Activated CD4-positive, alpha-beta T cell treated with anti-CD3 and anti-CD28 coated beads for 4 hours (primary cell): ENCODE data around the gene TOR2A.
"Not testable (repeated sequence)": the region's sequence is repeated elsewhere in the genome, so short reads cannot be mapped to it uniquely, and the experiment has no call there.

Experiments used
- DNase-seq, 2 donors: peaks; one replicate each; pipeline ENCODE4 v3.0.0-alpha.2; 2020

TOR2A gene

DNA sequence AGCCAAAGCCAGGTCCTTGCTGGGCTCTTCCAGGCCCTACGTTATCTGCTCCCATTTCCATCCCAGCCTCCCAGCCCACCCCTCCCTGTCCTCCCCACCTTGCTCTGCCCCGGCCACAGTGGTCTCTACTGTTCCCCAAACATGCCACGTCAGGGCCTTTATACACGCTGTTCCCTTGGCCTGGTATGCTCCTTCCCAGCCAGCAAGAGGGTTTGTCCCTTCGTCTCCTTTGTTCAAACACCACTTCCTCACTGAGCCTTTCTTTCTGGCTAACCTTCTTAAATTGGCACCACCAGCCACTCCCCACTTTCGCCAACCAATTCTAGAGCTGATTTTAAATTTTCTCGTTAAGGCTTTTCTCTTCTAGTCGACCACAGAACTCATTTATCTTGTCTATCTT lies 33.6 kb upstream of the TOR2A start:
- DNase-seq = no peak

DNA sequence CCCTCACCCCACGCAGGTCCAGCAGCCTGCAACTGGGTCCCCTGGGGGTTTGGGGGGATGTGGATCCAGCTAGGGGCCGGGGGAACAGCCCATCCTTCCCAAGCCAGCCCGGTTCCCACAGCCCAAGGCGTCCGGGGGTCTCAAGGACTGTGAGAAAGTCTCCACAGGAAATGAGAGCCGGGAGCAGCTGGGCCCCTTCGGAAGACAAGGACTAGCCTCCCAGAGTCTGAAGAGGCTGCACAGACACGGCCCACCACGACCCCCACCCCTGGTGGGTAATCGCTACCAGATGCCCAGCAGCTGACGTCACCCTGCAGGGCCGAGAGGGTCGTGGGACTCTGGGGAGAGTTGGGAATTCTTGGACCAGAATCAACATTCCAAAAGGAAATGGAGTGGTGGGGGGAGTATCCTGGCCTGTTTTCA lies 32.8 kb upstream of the TOR2A start:
- DNase-seq = no peak

DNA sequence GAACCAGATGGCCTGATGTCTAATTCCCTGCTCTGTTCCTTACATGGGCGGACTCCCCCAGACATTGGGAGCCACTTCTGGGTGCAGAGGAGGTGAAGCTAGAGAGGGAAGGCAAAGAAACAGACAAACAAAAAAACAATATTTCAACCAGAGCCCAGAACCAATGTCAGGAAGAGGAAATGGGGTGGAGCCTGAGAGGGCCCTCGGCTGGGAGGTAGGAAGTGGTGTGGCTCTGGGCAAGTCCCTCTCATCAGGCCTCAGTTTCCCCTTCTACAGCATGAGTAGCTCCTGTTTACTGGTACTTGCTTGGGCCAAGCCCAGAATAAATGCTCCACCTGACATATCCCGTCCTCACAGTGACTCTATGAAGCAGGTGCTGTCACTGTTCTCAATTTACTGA lies 32.3 kb upstream of the TOR2A start:
- no peak for DNase-seq

DNA sequence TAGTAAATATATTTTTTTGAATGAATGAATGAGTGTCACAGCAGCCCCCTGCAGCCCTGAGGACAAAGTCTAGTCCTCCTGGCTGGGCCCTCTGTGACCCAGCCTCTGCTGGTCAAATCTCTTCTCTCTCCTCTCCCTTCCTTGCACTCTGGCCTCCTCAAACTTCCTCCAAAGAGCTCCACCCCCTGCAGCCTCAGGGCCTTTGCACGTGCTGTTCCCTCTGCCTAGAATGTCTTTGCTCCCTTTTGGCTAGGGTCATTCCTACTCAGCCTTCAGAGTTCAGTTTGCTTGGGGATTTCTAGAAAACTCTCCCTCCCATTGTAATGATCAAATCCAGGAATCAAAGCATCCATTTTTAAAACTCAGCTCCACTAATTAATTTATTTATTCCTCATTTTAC lies 30.3 kb upstream of the TOR2A start:
- no peak for DNase-seq

DNA sequence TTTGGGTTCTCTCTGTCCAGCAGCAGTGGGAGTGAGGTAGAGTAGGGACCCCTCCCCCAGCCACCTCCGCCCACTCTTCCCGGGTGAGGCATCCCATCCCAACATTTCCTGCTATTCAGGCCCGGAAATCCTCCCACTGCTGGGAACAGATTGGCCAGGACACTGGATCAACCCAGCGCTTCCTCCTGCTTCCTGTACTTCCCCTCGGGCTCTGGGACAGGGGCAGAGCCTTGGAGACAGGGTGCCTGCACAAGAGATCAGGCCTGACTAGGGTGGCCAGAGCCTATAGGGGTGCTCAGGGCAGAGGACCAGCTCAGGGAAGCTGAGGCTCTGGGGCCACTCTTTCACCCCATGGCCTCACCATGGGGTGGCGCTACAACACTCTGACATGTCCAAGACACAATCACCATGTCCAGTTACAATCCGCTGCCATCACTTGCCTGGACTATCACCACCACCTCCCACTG lies 28.9 kb upstream of the TOR2A start:
- DNase-seq = no peak

DNA sequence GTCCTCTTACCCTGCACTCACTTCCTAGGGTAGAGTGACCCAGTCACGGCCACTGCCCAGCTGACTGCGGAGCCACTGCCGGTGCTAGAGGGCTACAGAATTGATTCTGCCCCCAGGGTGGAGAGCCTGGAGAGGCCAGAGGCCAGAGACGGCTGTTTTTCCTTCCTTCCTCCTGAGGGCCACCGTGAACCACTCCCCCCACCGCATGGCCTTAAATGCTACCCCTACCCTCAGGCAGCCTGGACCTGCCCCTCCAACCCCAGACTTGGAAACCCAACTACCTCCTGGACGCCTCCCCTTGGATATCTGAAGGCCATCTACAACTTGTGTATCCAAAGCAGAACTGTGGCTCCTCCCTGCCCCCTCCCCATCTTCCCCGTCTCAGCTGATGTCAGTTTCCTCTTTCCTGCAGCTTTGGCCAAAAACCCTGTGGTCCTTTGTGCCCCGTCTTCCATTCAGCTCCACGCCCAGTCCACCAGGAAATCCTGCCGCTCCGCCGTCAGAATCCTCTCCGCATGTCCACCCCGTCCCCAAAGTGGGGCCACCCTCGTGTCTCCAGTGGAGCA lies 27.1 kb upstream of the TOR2A start:
- DNase-seq = no peak

DNA sequence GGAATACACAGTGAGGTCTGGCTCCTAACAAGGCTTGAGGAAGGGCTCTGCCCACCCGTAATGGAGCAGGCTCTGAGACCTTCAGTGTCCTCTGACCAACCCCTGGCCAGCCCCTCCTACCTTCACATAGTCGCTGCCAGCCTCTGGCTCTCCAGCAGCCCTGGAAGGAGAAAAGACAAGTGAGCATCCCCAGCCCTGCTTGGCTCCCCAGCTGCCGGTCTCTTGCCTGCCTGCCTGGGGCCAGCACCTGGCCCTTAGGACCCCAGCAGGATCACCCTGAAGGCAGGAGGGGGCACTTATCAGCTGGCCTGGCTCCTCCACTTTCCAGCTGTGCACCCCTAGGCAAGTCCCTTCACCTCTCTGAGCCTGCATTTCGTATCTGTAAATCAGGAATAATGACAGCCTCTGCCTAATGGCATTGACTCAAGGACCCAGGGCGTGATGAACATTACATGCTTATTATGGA lies 26.4 kb upstream of the TOR2A start:
- DNase-seq = no peak

DNA sequence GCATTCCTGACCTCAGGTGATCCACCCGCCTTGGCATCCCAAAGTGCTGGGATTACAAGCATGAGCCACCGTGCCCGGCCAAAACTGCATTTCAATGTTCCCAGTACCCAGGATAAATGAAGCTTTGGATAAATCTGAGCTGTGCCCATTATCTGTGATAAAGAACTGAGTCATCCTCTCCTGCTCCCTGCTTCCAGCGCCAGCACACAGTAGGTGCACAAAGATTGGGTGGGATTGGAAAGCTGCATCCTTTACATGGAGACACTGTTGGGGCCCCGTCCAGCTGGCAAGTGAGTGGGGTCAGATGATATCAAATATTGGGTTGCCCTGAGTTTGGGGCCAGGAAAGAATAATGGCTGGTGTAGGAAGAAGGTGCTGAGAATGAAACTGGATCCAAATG lies 26.0 kb upstream of the TOR2A start:
- no peak for DNase-seq

DNA sequence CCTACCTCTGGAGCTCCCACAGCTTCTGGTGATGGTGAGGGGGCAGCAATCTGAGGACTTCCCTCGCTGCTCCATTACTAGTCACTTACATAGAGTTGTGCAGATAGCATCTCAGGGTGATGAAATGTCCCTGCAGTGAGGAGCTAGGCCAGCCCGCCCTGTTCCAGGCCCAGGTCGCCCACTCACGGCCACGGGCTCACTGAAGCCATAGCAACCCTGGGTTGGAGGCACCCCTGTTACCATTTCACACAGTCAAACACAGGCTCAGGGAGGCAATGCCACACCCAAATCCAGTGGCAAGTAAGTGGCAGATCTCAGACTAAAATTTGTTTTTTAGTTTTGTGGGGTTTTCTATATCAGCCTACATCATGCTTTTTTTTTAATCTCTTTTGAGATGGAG lies 23.7 kb upstream of the TOR2A start:
- DNase-seq = no peak

DNA sequence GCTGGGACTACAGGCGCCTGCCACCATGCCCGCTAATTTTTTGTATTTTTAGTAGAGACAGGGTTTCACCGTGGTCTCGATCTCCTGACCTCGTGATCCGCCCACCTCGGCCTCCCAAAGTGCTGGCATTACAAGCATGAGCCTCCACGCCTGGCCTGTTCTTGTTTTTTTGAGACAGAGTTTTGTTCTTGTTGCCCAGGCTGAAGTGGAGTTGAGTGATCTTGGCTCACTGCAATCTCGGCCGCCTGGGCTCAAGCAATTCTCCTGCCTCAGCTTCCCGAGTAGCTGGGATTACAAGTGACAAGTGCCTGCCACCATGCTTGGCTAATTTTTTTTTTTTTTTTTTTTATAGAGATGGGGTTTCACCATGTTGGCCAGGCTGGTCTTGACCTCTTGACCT lies 21.7 kb upstream of the TOR2A start:
- not testable (repeated sequence) for DNase-seq

DNA sequence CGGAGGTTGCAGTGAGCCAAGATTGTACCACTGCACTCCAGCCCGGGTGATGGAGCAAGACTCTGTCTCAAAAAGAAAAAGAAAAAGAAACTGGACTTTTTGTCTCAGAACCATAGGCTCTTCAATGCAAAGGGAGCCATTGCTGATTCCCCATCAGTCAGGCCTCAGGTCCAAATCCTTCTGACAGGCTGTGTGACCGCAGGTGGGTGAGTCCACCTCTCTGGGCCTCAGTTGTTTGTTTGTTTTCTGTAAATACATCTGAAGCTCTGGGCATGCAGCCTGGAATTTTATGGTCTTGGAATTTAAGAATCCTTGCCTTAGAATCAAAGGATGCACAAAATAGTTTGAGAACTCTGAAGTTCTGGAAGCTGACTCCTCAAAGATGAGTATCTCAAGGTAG lies 21.1 kb upstream of the TOR2A start:
- DNase-seq = no peak

DNA sequence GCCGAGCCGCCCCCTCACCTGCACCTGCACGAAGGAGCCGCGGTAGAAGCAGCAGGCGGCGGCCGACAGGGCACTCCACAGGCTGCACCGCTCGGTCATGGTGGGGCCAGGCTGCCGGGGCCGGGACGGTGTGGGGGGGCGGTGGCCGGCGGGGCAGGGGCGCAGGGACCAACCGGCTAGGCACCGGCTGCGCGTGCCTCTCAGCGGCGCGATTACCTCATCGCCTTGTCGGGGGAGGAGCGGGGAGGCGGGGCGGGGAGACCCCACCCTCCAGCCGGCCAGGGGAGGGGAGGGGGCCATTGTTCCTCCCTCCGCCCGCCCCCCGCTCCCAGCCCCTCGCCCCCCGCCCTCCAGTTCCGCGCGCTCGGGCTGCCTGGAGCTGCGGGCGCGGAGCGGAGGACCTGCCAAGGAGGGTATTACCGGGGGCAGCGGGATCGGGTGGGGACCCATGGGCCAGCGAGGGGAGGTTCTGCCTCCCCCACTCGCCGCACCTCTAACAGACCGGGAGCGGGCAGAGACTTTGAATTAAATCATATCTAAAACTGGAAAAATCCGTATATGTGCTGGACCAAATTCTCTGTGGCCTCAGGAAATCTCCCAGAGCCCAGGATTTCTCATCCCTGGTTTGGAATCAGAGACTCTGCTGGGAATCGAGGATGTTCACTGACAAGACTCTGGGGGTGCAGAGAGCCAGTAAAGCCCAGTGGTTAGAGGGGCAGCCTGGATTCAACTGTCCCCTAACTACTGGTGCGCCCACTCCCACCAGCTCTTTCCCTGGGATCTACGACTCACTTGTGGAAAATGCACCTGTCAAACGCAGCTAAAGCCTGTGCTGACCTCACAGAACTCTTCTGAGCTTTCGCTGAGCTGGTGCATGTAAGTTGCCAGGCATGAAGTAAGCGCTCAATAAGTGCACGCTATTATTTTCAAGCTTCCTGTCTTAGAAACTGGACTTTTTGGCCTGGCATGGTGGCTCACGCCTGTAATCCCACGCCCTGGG lies 20.3 kb upstream of the TOR2A start:
- no peak for DNase-seq

DNA sequence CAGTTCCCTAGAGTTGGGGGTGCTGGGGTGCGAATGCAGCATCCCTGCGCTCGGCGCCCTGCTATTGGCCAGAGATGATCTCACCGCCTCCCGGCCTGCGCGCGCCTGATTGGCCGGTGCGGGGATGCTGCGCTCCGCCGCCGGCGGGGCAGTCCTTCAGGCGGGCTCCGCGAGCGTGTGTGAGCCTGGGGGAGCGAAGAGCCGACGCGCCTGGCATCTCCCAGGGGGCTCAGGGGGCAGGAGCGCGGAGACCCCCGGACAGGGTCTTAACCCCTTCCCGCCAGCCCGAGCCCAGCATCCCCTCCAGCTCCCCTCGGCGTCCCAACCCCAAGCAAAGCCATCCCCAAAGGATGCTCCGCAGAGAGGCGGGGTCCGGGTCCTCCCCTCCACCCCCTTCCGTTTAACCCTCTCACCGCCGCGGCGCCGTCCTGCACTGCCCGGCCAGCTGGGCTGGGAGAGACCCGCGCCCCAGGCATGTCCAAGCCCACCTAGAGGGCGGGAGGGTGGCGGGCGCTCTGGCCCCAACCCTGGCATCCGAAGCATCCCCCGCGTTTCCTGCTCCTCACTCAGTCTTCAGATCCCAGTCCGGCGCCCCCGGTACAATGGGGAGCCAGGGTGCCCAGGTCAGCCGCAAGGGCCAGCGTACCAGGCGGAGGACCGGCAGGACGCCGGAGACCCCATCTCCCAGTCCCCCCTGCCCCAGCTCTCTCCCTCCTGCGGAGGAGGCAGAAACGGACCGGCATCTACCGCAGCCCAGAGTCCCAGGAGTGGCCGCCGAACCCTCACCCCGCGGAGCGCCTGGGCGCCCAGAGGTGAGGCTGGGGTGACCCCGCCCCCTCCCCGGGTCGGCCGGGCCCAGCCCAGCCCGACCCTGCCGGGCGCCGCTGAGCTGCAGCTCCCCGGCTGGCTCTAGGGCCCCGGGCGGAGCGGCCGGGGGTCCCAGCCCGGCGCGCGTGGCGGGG lies 19.3 kb upstream of the TOR2A start:
- no peak for DNase-seq

DNA sequence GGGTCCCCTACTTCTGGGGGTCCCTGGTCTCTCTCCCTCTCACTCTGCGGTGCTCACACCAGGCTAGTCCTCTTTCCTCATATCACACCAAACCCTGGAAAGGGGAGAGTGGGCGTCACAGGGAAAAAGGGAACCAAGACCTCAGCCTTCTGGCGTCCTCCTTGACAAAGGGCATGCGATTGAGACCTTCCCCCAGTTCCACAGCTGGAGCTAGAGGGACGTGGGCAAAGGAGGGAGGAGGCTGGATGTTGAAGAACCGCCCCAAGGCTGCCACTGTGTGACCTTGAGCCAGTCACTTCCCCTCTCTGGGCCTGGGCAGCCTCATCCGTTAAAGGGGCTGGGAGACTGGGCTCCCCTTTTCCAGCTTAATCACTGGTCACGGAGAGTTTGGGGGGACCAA lies 18.5 kb upstream of the TOR2A start:
- DNase-seq = no peak

DNA sequence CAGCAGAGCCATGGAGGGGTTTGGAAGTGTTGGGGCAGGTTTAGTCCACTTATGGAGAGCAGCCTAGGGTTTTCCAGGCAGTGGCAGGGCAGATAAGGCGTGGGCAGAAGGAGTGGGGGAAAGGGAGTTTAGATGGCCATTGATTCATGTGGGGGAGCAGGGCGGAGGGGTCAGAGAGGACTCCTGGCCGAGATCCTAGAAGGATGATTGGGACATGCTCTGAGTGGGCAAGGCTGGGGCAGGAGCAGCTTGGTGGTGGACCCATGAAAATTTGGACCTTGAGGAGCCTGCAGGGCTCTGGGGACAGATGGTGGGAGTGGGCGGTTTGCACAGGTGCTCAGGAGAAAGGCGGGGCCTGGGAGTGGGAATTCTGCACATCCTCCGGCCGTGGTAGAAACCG lies 18.1 kb upstream of the TOR2A start:
- DNase-seq = no peak

DNA sequence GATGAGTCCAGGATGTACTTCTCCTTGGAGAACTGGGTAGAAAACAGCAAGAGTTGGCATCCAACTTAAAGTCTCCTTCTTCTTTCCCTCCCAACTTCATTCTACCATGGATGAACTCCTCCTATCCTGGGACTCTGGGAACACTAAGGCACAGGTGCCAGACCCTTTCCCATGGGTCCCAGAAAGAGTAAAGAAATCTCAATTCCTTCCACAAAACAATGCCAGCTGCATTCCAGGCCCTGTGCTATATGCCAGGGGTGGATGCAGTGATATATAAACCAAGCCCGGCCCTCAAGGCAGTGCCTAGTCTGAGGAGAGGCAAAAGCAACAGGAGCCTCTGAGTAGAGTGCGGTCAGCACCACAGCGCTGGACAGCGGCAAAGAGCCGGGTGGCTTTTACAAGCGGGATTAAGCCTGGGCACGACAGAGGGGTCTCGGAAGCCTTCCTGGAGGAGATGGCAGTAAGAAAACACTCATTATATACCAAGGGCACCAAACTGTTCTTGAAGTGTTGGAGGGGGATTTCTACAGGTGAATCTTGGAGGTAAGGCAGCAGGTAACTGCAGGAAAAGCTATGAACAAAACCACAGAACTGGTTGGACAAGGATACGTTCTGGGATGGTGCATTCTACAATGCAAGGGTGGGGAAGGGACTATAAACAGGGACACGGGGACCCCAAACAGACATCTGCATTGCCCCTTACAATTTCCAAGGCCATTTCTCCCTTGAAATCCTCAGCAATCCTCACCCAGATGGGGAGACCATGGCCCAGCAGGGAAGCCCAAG lies 16.4 kb upstream of the TOR2A start:
- DNase-seq = no peak

DNA sequence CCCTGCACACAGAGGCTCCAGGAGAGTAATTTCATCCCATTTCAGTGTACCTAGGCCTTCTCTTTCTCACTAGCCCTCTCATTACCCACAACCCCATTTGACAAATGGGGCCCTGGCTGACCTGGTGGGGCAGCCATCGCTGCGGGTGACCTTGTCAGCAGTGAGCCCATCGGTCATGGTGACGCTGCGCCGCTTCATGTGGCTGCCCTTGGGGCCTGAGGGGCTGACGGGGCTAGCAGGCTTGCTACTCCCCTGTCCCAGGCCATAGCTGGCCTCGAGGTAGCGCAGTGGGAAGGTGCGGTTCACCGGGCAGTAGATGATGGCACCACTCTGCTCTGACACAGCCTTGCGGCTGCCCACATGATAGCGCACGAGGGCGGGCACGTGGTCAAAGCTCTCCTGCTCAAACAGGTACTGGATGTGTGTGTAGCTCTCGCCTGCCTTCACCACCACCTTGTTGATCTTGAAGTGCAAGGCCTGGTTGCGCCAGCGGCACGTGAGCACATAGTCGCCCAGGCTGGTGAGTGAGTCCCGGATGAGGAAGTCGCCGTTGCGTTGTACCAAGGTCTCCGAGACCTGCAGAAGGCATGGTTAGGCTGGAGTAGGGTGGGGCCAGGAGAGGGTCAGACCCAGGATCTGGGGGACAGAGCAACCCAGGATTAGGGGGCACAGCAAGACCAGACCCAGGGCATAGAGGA lies 14.1 kb upstream of the TOR2A start:
- no peak for DNase-seq

DNA sequence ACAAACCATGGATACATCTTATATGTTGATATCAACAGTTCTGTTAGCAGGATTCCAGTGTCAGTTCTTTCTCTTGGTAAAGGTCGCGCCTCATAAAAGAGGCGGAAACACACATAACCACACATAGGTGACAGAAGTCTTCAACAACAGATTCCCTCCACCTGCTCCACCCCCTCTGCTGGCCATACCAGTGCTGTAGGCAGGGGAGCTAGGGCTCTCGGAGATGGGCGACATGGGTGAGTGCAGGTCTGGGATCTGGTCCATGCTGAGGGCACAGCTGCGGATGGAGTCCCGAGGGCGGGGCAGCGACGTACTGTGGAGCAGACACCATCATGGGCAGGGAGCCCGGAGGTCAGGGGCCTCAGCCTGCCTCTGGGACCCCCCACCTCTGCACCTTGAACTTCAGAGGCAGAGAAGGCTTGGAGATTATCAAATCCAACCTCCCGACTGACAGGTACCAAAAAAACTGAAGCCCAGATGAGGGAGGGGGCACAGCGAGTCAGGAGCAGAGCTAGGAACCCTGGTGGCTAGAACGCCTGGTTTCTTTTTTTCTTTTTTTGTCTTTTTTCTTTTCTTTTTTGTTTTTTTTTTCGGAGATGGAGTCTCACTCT lies 12.0 kb upstream of the TOR2A start:
- DNase-seq = peak in 1 of 2 donors; percentile 15

DNA sequence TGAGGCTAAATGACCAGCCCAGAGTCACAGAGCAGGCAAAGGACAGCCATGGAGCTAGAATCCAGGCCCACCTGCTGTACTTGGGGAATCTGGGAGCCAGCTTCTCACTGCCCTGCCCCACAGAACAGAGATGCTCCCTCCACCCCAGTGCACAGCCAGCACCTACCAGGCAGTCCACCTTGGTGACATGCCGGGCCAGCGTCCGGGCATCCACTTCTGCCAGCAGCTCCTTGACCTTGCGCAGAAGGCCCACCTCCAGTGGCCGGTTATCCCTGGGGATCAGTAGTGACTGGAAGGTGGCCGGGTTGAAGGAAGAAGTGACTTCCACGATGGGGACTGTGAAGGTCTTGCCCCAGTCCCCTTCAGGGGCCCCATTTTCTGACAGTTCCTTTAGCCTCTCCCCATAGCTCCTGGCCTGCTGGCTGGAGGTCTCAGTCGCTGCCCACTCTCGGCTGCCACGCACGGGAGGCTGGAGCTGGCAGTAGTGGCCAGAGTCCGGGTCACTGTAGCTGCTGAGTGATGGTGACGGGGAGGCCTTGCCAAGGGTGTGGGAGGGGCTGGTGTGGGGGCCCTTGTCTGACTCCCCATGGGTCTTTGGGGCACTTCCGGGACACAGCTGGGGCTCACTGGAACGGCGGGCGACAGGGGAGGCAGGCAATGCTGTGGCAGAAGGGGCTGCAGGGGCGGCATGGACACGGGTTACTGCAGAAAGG lies 9.5 kb upstream of the TOR2A start:
- no peak for DNase-seq

DNA sequence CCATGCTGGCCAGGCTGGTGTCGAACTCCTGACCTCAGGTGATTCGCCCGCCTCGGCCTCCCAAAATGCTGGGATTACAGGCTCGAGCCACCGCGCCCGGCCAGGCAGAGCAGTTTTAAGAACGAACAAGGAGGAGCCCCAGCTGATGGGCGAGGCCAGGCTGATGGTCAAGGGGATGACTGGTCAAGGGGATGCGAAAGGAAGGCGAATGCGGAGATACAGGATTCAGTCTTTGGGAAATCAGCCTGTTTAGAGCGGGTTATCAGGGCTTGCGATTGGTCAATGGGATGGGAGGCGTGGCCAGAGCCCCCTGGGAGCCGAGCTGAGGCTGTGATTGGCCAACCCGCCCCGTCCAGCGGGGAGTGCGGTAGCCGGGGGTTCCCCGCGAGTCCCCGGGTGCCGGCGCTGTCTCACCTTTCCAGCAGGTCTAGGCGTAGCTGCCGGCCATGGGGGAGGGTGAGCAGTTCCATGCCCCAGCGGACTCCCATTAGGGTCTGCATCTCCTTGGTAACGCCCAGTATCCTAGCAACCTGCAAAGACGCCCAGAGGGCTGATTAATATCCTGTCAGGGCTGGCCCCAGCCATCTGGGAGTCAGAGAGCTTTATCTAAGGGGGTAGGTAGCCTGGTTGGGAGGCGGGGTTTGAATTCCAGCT lies 7.5 kb upstream of the TOR2A start:
- no peak for DNase-seq
